ENCODE data around the gene HIGD2B.
"Not testable (repeated sequence)": the region's sequence is repeated elsewhere in the genome, so short reads cannot be mapped to it uniquely, and the experiment has no call there.

Gene HIGD2B

DNA sequence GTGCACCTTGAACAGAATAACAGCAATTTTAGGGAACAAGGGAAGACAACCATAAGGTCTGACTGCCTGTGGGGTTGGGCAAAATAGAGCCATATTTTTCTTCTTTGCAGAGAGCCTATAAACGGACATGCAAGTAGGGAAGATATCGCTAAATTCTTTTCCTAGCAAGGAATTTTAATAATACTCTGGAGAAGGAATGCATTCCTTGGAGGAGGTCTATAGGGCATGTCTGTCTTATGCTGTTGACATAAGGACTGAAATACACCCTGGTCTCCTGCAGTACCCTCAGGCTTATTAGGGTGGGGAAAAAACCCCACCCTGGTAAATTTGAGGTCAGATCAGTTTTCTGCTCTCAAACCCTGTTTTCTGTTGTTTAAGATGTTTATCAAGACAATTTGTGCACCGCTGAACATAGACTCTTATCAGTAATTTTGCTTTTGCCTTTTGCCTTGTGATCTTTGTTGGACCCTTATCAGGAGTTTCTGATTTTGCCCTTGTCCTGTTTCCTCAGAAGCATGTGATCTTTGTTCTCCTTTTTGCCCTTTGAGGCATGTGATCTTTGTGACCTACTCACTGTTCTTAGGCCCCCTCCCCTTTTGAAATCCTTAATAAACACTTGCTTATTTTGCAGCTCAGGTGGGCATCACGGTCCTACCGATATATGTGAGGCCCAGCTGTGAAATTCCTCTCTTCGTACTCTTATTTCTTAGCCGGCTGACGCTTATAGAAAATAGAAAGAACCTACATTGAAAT lies 22.7 kb upstream of the HIGD2B start:
- not testable (repeated sequence) for H3K9me3 Mint-ChIP-seq; H3K36me3 Mint-ChIP-seq (ENCODE audit: insufficient read depth); H3K4me3 Mint-ChIP-seq; H3K4me1 Mint-ChIP-seq (ENCODE audit: low read depth in 2 of 2); ATAC-seq (replicated peaks); H3K27ac Mint-ChIP-seq; DNase-seq; H3K27me3 Mint-ChIP-seq

DNA sequence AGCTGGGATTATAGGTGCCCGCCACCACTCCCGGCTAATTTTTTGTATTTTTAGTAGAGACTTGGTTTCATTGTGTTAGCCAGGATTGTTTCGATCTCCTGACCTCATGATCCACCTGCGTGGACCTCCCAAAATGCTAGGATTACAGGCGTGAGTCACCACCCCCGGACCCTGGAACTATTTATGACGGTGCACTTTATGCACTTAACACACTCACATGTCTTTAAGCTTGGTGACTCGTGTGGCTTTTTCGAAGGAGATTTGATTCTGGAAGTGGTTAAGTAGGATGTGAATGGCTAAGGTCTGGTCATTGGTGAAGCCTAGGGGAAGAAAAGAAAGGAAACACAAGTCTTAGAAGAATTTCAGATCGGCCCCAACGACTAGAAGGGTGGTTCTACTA lies 20.3 kb upstream of the HIGD2B start:
- no peaks in the 10 kb centered on the region for H3K27me3 Mint-ChIP-seq

DNA sequence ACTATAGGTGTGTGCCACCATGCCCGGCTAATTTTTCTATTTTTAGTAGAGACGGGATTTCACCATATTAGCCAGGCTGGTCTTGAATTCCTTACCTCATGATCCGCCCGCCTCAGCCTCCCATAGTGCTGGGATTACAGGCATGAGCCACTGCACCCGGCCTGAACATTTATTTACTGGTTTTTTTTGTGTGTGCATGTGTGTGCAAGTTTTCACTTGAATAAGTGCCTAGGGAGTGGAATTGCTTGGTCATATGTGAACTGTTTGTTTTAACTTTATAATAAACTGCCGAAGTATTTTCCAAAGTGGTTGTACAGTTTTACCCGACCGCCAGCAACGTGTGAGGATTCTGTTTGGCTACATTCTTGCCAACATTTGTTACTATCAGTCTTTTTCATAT lies 14.1 kb upstream of the HIGD2B start:
- no peak for DNase-seq

More for the DNA sequence above, 20.3 kb upstream of the HIGD2B start:
- peak overlapping the region in 1 of 2 donors; percentile 29 for H3K27ac Mint-ChIP-seq
- no peaks in the 10 kb centered on the region for H3K4me1 Mint-ChIP-seq (ENCODE audit: low read depth in 2 of 2)
- H3K9me3 Mint-ChIP-seq, result no peaks in the 10 kb centered on the region
- DNase-seq, result no peak
- peaks cover 8% of the 10 kb centered on the region for H3K36me3 Mint-ChIP-seq (ENCODE audit: insufficient read depth)
- H3K4me3 Mint-ChIP-seq, result no peak overlapping the region
- no peak for ATAC-seq (replicated peaks)

DNA sequence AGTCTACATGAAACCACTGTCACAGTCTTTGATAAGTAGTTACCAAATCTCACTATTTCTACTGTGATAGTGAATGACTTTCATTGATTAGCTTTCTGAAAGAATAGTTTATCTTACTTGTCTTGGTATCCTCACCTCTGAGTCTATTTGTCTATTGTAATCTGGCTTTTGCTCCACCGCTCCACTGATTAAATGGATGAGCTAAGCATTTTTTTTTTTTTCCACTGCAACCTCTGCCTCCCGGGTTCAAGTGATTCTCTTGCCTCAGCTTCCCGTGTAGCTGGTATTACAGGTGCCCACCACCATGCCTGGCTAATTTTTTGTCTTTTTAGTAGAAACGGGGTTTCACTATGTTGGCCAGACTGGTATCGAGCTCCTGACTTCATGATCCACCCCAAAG lies 13.0 kb upstream of the HIGD2B start:
- H3K9me3 Mint-ChIP-seq, result no peaks in the 10 kb centered on the region
- DNase-seq, result no peak
- H3K36me3 Mint-ChIP-seq (ENCODE audit: insufficient read depth), result peaks cover 3% of the 10 kb centered on the region
- H3K27me3 Mint-ChIP-seq, result no peaks in the 10 kb centered on the region
- no peak for ATAC-seq (replicated peaks)
- no peak overlapping the region for H3K27ac Mint-ChIP-seq
- no peak overlapping the region for H3K4me3 Mint-ChIP-seq
- H3K4me1 Mint-ChIP-seq (ENCODE audit: low read depth in 2 of 2), result peaks cover 7% of the 10 kb centered on the region in 2 donors

More for the DNA sequence above, 14.1 kb upstream of the HIGD2B start:
- no peaks in the 10 kb centered on the region for H3K36me3 Mint-ChIP-seq (ENCODE audit: insufficient read depth)
- peaks cover 5 to 7% of the 10 kb centered on the region in 2 donors for H3K4me1 Mint-ChIP-seq (ENCODE audit: low read depth in 2 of 2)
- no peak for ATAC-seq (replicated peaks)
- H3K4me3 Mint-ChIP-seq, result no peak overlapping the region
- no peaks in the 10 kb centered on the region for H3K27me3 Mint-ChIP-seq
- H3K9me3 Mint-ChIP-seq, result no peaks in the 10 kb centered on the region
- no peak overlapping the region for H3K27ac Mint-ChIP-seq

DNA sequence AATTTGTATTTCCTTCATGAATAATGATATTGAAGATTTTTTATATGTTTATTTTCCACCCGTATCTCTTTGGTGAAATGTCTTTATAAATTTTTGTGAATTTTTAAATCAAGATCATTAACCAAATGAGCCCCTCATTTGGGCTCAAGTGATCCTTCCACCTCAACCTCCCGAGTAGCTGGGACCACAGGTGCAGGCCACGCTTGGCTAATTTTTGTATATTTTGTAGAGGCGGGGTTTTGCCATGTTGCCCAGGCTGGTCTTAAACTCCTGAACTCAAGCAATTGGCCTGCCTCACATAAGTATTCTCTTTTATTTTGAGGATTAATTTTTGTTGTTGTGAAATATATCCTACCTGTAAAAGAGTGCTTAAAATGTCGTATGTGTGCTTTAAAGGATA lies 5.0 kb upstream of the HIGD2B start:
- no peak for ATAC-seq (replicated peaks)
- Mint-ChIP-seq H3K36me3 (ENCODE audit: insufficient read depth) (peaks cover 11% of the 10 kb centered on the region), H3K4me1 (ENCODE audit: low read depth in 2 of 2) (peaks cover 10 to 14% of the 10 kb centered on the region in 2 donors), H3K4me3 (no peak overlapping the region), H3K9me3 (no peaks in the 10 kb centered on the region), H3K27me3 (no peaks in the 10 kb centered on the region), H3K27ac (no peak overlapping the region)
- DNase-seq, result no peak

DNA sequence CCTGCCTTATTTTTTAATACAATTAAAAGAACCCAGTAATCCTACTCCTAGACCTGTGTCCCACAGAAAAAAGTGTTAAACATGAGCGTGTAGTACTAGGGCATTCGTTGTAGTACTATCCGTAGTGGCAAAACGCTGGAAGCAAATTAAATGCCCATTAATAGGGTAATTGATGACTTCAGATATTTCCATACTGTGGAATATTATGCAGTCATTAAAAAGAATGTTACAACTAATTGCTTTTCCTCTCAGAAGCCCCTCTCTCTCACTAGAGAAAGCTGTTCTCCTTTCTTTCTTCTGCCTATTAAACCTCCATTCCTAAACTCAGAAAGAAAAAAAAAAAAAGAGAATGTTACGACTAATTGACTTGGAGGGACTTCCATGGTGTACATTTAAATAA lies 2.7 kb upstream of the HIGD2B start:
- Mint-ChIP-seq H3K9me3 (no peaks in the 10 kb centered on the region), H3K4me3 (no peak overlapping the region), H3K36me3 (ENCODE audit: insufficient read depth) (peaks cover 8% of the 10 kb centered on the region), H3K27ac (peak overlapping the region in 1 of 2 donors; percentile 59), H3K27me3 (no peaks in the 10 kb centered on the region), H3K4me1 (ENCODE audit: low read depth in 2 of 2) (peaks cover 11 to 14% of the 10 kb centered on the region in 2 donors)
- DNase-seq (no peak), ATAC-seq (replicated peaks) (no peak)

DNA sequence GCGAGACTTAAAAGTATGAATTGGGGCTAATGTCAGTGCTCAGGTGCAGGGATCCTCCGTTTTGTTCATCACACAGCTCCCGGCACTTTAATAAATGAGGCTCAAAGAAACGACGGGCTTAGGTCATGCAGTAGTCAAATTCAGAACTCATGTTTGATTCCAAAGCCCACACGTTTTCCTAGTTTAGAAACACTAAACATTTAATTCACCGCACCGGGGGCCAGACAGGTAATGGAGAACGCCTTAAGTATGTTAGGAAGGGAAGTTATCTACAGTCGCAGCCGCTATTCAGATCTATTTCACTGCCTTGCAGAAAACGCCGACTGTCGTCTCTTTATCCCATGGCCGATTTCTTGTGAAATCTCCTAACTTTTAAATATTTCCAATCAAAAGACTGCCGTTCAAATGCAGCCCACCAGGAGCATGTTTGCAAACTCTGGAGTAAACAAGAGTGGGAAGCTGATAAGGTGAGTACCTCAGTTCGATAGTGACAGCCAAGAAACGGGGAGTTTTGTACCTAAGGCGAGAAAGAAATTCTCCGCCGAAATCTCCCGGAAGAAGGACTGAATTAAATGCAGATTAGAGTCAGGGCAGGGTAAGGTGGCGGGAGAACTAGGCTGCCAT lies 569 bp downstream of the HIGD2B start:
- peak overlapping the region; percentile 95 to 99 for H3K27ac Mint-ChIP-seq
- no peaks in the 10 kb centered on the region for H3K9me3 Mint-ChIP-seq
- ATAC-seq (replicated peaks) (no peak), DNase-seq (no peak)
- H3K27me3 Mint-ChIP-seq, result no peaks in the 10 kb centered on the region
- H3K36me3 Mint-ChIP-seq (ENCODE audit: insufficient read depth), result peaks cover 8% of the 10 kb centered on the region
- peaks cover 8 to 14% of the 10 kb centered on the region in 2 donors for H3K4me1 Mint-ChIP-seq (ENCODE audit: low read depth in 2 of 2)
- peak overlapping the region; percentile 96 to 97 for H3K4me3 Mint-ChIP-seq

DNA sequence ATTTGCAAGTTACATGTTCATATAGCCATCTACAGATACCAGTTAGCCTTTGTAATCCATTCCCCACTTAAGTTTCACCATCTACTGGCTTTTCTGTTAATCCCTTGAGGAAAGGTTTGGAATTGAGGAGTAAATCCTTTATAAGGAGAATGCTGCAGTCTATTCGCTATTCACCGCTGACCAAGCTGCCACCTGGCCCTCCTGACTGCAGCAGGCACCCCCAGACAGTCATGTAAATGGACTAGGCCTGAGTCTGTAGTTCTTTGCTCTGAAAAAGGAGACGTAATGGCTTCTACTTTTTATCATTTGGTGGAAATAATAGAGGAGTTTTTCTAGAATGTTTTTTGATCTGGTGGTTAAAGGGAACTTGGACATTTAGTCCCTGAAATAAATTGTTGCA lies 3.2 kb downstream of the HIGD2B start:
- Mint-ChIP-seq H3K4me3 (no peak overlapping the region), H3K9me3 (no peaks in the 10 kb centered on the region), H3K27me3 (peaks cover 12 to 13% of the 10 kb centered on the region in 2 donors), H3K27ac (no peak overlapping the region), H3K36me3 (ENCODE audit: insufficient read depth) (peaks cover 8% of the 10 kb centered on the region), H3K4me1 (ENCODE audit: low read depth in 2 of 2) (peaks cover 8 to 14% of the 10 kb centered on the region in 2 donors)
- DNase-seq (no peak), ATAC-seq (replicated peaks) (no peak)

DNA sequence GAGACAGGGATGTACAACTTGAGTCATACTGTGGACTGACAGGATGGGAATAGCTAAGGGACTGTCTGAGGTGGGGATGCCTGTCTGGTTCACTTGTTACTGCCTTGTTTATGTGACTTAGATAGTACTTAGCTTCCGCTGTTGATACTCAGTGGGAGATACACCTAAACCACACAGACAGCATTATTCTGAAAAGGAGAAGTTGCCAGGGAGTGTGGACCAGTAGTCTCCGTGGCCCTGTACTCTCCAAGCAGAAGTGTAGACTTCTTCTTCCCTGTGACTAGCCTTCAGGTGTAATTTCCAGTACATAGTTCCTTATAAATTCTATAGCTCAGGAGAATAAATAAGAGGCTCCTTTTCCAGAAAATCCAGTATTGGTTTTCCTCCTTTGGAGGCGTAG lies 5.1 kb downstream of the HIGD2B start:
- Mint-ChIP-seq H3K27me3 (peaks cover 23 to 30% of the 10 kb centered on the region in 2 donors), H3K4me1 (ENCODE audit: low read depth in 2 of 2) (peaks cover 2 to 9% of the 10 kb centered on the region in 2 donors), H3K9me3 (no peaks in the 10 kb centered on the region), H3K27ac (no peak overlapping the region), H3K4me3 (no peak overlapping the region), H3K36me3 (ENCODE audit: insufficient read depth) (peaks cover 2% of the 10 kb centered on the region)
- DNase-seq (no peak), ATAC-seq (replicated peaks) (no peak)

DNA sequence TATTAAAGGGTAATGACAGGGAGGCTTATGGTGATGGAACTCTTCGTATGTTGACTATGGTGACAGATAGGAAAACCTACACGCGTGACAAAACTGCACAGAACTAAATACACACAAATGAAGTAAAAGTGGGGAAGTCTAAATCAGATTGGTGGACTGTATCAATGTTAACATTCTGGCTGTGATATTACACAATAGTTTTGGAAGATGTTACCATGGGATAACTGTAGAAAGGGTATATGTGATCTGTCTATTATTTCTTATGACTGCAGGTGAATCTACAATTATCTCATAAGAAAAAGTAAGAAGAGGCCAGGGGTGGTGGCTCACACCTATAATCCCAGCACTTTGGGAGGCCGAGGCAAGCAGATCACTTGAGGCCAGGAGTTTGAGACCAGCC lies 9.1 kb downstream of the HIGD2B start:
- Mint-ChIP-seq H3K4me1 (ENCODE audit: low read depth in 2 of 2) (no peaks in the 10 kb centered on the region), H3K9me3 (no peaks in the 10 kb centered on the region), H3K4me3 (no peak overlapping the region), H3K27ac (no peak overlapping the region), H3K36me3 (ENCODE audit: insufficient read depth) (no peaks in the 10 kb centered on the region), H3K27me3 (peaks cover 28 to 40% of the 10 kb centered on the region in 2 donors)
- ATAC-seq (replicated peaks), result no peak
- DNase-seq, result no peak

DNA sequence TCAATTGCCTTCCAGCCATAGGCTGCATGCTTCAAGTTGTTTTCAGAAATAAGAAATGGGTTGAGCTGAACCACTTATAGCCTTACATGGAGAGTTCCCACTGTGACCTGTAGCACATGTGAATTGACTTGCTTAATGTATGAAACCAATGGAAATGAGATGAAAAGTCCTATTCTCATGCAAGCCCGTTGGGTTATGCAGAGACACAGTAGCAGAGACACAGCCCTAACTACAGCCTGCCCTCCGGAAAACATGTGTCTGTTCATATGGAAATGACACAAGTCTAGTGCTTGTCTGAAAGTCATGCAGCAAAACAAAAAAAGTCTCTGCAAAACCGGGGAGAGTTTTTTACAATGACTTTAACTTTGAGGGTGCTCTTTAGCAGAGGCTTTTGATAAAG lies 14.5 kb downstream of the HIGD2B start:
- H3K27me3 Mint-ChIP-seq, result peaks cover 13 to 26% of the 10 kb centered on the region in 2 donors
- no peaks in the 10 kb centered on the region for H3K36me3 Mint-ChIP-seq (ENCODE audit: insufficient read depth)
- no peak overlapping the region for H3K4me3 Mint-ChIP-seq
- H3K9me3 Mint-ChIP-seq, result no peaks in the 10 kb centered on the region
- H3K27ac Mint-ChIP-seq, result peak overlapping the region in 1 of 2 donors; percentile 30
- ATAC-seq (replicated peaks) (no peak), DNase-seq (no peak)
- H3K4me1 Mint-ChIP-seq (ENCODE audit: low read depth in 2 of 2), result peaks cover 4 to 6% of the 10 kb centered on the region in 2 donors

DNA sequence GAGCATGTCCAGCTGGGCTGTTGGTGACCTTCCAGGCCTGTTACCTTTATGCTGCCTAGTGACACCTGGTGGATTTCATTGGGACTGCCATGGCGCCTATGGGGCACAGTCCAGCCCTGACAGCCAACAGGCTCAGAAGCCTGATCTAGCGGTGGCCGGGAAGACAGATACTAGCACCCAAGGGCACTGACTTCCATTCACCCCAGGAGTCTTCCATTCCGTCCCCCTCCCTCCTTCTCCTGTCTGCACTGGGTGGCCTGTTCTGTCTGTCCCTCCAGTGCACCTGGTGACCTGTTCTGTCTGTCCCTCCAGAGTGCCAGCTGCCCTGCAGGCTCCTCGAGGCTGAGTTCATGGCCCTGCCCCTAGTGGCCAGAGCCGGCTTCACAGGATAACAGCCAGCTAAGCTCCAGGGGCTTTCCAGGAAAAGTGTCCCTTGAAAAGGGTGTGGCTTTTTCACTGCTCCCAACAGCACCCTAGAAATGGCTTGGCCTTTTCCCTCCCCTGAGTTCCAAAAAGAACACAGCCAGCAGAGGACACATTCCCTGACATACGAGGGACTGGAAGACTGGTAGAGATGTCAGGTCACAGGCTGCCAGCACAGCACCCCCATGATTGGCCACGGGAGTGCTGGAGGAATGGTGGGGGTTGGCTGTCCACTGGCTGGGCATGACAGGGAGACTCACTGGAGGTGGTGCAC lies 15.2 kb downstream of the HIGD2B start:
- peaks cover 10 to 19% of the 10 kb centered on the region in 2 donors for H3K27me3 Mint-ChIP-seq
- not testable (repeated sequence) for H3K9me3 Mint-ChIP-seq; H3K4me1 Mint-ChIP-seq (ENCODE audit: low read depth in 2 of 2); H3K36me3 Mint-ChIP-seq (ENCODE audit: insufficient read depth)
- ATAC-seq (replicated peaks) (peak; percentile 94), DNase-seq (peak; percentile 65 to 80 (median 66))
- peak overlapping the region; percentile 57 to 65 for H3K4me3 Mint-ChIP-seq
- peak overlapping the region in 1 of 2 donors; percentile 30 for H3K27ac Mint-ChIP-seq

DNA sequence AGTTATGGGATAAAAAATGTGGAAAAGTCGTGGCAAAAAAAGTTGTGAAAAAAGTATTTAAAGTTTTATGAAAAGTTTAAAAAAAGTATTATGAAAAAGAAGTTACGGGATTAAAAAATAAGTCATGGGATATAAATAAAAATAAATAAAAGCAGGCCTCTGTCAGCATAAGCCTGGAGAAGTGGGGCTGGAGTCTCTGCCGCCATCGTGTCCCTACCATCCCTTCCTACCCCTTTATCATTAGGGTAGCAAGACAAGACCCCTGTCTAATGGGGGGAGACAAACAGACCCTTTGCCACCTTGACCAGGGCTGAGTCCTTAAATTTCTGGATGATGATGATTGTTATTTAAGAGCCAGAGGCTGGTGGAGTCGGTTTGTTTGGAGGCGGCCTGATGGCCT lies 16.2 kb downstream of the HIGD2B start:
- not testable (repeated sequence) for H3K36me3 Mint-ChIP-seq (ENCODE audit: insufficient read depth); H3K9me3 Mint-ChIP-seq; H3K4me3 Mint-ChIP-seq; H3K27ac Mint-ChIP-seq; DNase-seq; H3K4me1 Mint-ChIP-seq (ENCODE audit: low read depth in 2 of 2); ATAC-seq (replicated peaks)
- H3K27me3 Mint-ChIP-seq, result peaks cover 10% of the 10 kb centered on the region in 2 donors

DNA sequence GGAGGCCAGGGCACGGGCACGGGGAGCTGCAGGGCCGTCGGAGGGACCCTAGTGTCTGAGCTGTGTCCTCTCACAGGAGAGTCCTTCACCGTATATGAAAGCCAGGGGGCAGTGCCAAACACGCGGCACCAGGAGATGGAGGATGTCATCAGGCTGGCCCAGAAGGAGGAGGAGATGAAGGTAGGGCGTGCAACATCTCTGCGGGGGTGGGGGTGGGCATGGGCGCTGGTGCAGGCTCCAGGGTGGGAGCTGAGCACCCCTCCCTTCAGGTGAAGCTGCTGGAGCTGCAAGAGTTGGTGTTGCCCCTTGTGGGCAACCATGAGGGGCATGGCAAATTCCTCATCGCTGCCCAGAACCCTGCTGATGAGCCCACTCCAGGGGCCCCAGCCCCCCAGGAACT lies 20.3 kb downstream of the HIGD2B start:
- H3K4me1 Mint-ChIP-seq (ENCODE audit: low read depth in 2 of 2); DNase-seq; H3K27ac Mint-ChIP-seq; H3K36me3 Mint-ChIP-seq (ENCODE audit: insufficient read depth); H3K4me3 Mint-ChIP-seq; ATAC-seq (replicated peaks); H3K27me3 Mint-ChIP-seq; H3K9me3 Mint-ChIP-seq: not testable (repeated sequence)

Measured in effector memory CD8-positive, alpha-beta T cell (primary cell).